Measurements from ENCODE around the gene SIL1.

- TF ChIP-seq, protein P1, sequence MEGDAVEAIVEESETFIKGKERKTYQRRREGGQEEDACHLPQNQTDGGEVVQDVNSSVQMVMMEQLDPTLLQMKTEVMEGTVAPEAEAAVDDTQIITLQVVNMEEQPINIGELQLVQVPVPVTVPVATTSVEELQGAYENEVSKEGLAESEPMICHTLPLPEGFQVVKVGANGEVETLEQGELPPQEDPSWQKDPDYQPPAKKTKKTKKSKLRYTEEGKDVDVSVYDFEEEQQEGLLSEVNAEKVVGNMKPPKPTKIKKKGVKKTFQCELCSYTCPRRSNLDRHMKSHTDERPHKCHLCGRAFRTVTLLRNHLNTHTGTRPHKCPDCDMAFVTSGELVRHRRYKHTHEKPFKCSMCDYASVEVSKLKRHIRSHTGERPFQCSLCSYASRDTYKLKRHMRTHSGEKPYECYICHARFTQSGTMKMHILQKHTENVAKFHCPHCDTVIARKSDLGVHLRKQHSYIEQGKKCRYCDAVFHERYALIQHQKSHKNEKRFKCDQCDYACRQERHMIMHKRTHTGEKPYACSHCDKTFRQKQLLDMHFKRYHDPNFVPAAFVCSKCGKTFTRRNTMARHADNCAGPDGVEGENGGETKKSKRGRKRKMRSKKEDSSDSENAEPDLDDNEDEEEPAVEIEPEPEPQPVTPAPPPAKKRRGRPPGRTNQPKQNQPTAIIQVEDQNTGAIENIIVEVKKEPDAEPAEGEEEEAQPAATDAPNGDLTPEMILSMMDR (IDR thresholded peaks at IDR 0.05) = no peak
- TF ChIP-seq POLR2A (IDR thresholded peaks at IDR 0.05) = no peak
Observed at GRCh38 chr5:138932171-138932810, 265.9 kb downstream of the SIL1 start.

Data from uterus (tissue), 2 donors.